Subcutaneous abdominal adipose tissue (tissue), 5 donors: Measurements from ENCODE around the gene TRAF4.
"Not testable (repeated sequence)": the region's sequence is repeated elsewhere in the genome, so short reads cannot be mapped to it uniquely, and the experiment has no call there.

Experiments used
- H3K27ac ChIP-seq: one replicate; pipeline ENCODE4 v1.7.0; 2013; ENCODE audit warnings: low read depth, mild to moderate bottlenecking, inconsistent platforms, low read length, moderate library complexity
- H3K27me3 ChIP-seq, 5 donors: one replicate each; pipeline ENCODE4 v1.7.0; 2013; ENCODE audit warnings: low read length in 5 of 5, inconsistent platforms in 1 of 5; ENCODE audit not compliant: control insufficient read depth in 5 of 5, insufficient read depth in 4 of 5
- H3K36me3 ChIP-seq, 5 donors: one replicate each; pipeline ENCODE4 v1.7.0; 2013; ENCODE audit warnings: low read length in 5 of 5; ENCODE audit not compliant: control insufficient read depth in 5 of 5, insufficient read depth in 5 of 5
- H3K4me1 ChIP-seq, 5 donors: one replicate each; pipeline ENCODE4 v1.7.0; 2013; ENCODE audit warnings: low read length in 5 of 5, mild to moderate bottlenecking in 3 of 5, moderate library complexity in 1 of 5; ENCODE audit not compliant: control insufficient read depth in 5 of 5, insufficient read depth in 5 of 5
- H3K4me3 ChIP-seq, 5 donors: one replicate each; pipeline ENCODE4 v1.7.0; 2013; ENCODE audit warnings: low read length in 5 of 5, low read depth in 1 of 5
- H3K9ac ChIP-seq, 5 donors: one replicate each; pipeline ENCODE4 v1.7.0; 2013; ENCODE audit warnings: low read length in 5 of 5, mild to moderate bottlenecking in 4 of 5, moderate library complexity in 3 of 5
- H3K9me3 ChIP-seq, 5 donors: one replicate each; pipeline ENCODE4 v1.7.0; 2013; ENCODE audit warnings: low read length in 5 of 5; ENCODE audit not compliant: control insufficient read depth in 5 of 5
- donor health status: healthy.
- donor health status: healthy.
- donor health status: healthy.
- donor health status: healthy.
- donor health status: healthy.

The TRAF4 gene

GRCh38 chr17:28714281-28714680 is 29.5 kb upstream of the TRAF4 start:
- Histone ChIP-seq H3K9ac (no peak overlapping the region), H3K27me3 (peaks cover 0 to 8% (median 4%) of the 10 kb centered on the region in 5 donors), H3K27ac (no peak overlapping the region), H3K4me3 (no peak overlapping the region), H3K9me3 (no peaks in the 10 kb centered on the region), H3K36me3 (peaks cover 0 to 18% (median 15%) of the 10 kb centered on the region in 5 donors), H3K4me1 (peaks cover 0 to 57% (median 43%) of the 10 kb centered on the region in 5 donors)

DNA sequence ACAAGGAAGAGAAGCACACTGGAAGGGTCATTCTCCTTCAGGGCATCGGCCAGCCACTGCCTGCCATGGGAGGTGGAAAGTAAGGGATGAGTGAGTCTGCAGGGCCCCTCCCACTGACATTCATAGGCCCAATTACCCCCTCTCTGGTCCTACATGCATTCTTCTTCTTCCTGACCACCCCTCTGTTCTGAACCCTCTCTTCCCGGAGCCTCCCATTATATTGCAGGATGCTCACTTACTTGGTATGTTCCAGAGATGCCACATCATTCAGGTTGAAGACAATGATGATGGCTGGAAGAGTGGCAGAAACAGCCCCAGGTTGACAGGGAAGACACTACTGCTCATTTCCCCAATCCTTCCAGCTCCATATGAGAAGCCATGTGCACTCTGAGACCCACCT is 28.6 kb upstream of the TRAF4 start:
- no peak overlapping the region for H3K27ac ChIP-seq
- H3K4me1 ChIP-seq, result peaks cover 3 to 64% (median 46%) of the 10 kb centered on the region in 5 donors
- no peak overlapping the region for H3K9ac ChIP-seq

GRCh38 chr17:28716740-28717577 is 26.9 kb upstream of the TRAF4 start:
- Histone ChIP-seq H3K4me3 (peak overlapping the region; percentile 31 to 92 (median 65)), H3K27ac (peak overlapping the region; percentile 13), H3K4me1 (peaks cover 9 to 66% (median 52%) of the 10 kb centered on the region in 5 donors), H3K36me3 (peaks cover 3 to 23% (median 22%) of the 10 kb centered on the region in 5 donors), H3K9me3 (no peaks in the 10 kb centered on the region), H3K27me3 (peaks cover 0 to 8% (median 4%) of the 10 kb centered on the region in 5 donors), H3K9ac (peak overlapping the region; percentile 2 to 83 (median 73))

More for the DNA sequence above, 28.6 kb upstream of the TRAF4 start:
- Histone ChIP-seq H3K36me3 (peaks cover 0 to 18% (median 15%) of the 10 kb centered on the region in 5 donors), H3K4me3 (no peak overlapping the region), H3K9me3 (no peaks in the 10 kb centered on the region), H3K27me3 (peaks cover 0 to 8% (median 4%) of the 10 kb centered on the region in 5 donors)

GRCh38 chr17:28717578-28718332 is 26.1 kb upstream of the TRAF4 start, which contains the start of gene RAB34:
TSS of gene RAB34 (minus strand) at chr17:28717868. CDS start at chr17:28717266, 602 bp downstream.
- peak within 1 kb of the TSS; percentile 2 to 83 (median 73) for H3K9ac ChIP-seq
- peaks cover 0 to 8% (median 2%) of the 10 kb centered on the region in 5 donors for H3K27me3 ChIP-seq
- H3K36me3 ChIP-seq, result peaks cover 3 to 30% (median 28%) of the 10 kb centered on the region in 5 donors
- no peaks in the 10 kb centered on the region for H3K9me3 ChIP-seq
- H3K27ac ChIP-seq, result peak within 1 kb of the TSS; percentile 13
- peak within 1 kb of the TSS; percentile 35 to 92 (median 66) for H3K4me3 ChIP-seq
- H3K4me1 ChIP-seq, result peaks cover 9 to 59% (median 46%) of the 10 kb centered on the region in 5 donors

- H3K36me3 ChIP-seq, result peaks cover 4 to 37% (median 35%) of the 10 kb centered on the region in 5 donors
- no peaks in the 10 kb centered on the region for H3K9me3 ChIP-seq
- peak overlapping the region; percentile 13 for H3K27ac ChIP-seq
- peaks cover 0 to 8% (median 2%) of the 10 kb centered on the region in 5 donors for H3K27me3 ChIP-seq
- H3K4me3 ChIP-seq, result peak overlapping the region; percentile 35 to 92 (median 66)
- peaks cover 9 to 59% (median 46%) of the 10 kb centered on the region in 5 donors for H3K4me1 ChIP-seq
- peak overlapping the region in 2 of 5 donors; percentile 34 to 83 for H3K9ac ChIP-seq
These were observed 25.3 kb upstream of the TRAF4 start for GRCh38 chr17:28718333-28719020.

- Histone ChIP-seq H3K27me3 (peaks cover 0 to 8% (median 2%) of the 10 kb centered on the region in 5 donors), H3K4me1 (peaks cover 9 to 59% (median 46%) of the 10 kb centered on the region in 5 donors), H3K9me3 (no peaks in the 10 kb centered on the region), H3K9ac (peak overlapping the region in 2 of 5 donors; percentile 34 to 92), H3K27ac (peak overlapping the region; percentile 80), H3K4me3 (peak overlapping the region in 4 of 5 donors; percentile 57 to 93 (median 78)), H3K36me3 (peaks cover 8 to 42% (median 40%) of the 10 kb centered on the region in 5 donors)
These were observed 24.8 kb upstream of the TRAF4 start for GRCh38 chr17:28719021-28719433.

GRCh38 chr17:28720247-28720996 is 23.4 kb upstream of the TRAF4 start:
- H3K4me3 ChIP-seq, result peak overlapping the region; percentile 64 to 96 (median 92)
- H3K27ac ChIP-seq, result peak overlapping the region; percentile 80
- H3K9ac ChIP-seq, result peak overlapping the region; percentile 65 to 92 (median 87)
- peaks cover 0 to 8% (median 2%) of the 10 kb centered on the region in 5 donors for H3K27me3 ChIP-seq
- peaks cover 12 to 66% (median 51%) of the 10 kb centered on the region in 5 donors for H3K4me1 ChIP-seq
- H3K9me3 ChIP-seq, result no peaks in the 10 kb centered on the region
- peaks cover 8 to 37% (median 33%) of the 10 kb centered on the region in 5 donors for H3K36me3 ChIP-seq

DNA sequence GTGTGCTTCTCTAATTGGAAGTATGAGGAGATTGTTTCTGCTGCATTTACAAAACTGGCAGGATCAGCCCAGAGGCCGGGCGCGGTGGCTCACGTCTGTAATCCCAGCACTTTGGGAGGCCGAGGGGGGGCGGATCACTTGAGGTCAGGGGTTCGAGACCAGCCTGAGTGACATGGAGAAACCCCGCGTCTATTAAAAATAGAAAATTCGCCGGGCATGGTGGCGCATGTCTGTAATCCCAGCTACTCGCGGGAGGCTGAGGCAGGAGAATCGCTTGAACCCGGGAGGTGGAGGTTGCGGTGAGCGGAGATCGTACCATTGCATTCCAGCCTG is 22.8 kb upstream of the TRAF4 start:
- peaks cover 14 to 70% (median 57%) of the 10 kb centered on the region in 5 donors for H3K4me1 ChIP-seq
- not testable (repeated sequence) for H3K27me3 ChIP-seq, H3K9me3 ChIP-seq
- peak overlapping the region; percentile 64 to 96 (median 92) for H3K4me3 ChIP-seq
- H3K9ac ChIP-seq, result peak overlapping the region in 4 of 5 donors; percentile 85 to 92 (median 90)
- peaks cover 8 to 34% (median 30%) of the 10 kb centered on the region in 5 donors for H3K36me3 ChIP-seq
- H3K27ac ChIP-seq, result peak overlapping the region; percentile 80
